H1 (cell line): Measurements from ENCODE around the gene CADM1. TPM values are rescaled to one million over a fixed set of nuclear protein-coding genes. Genes with fewer than 3 reads are reported as not detected.

Source experiments
- CTCF ChIA-PET: fragments of 300-600 bp; sonication (Branson Sonifier 250); formaldehyde crosslinking; loops from one replicate; lab custom pipeline; 2021; ENCODE audit not compliant: partially characterized antibody; lab: Charles Lee
- POLR2A ChIA-PET: fragments of 300-600 bp; sonication (Branson Sonifier 250); formaldehyde crosslinking; loops from one replicate; lab custom pipeline; 2021; ENCODE audit warnings: inconsistent platforms; ENCODE audit not compliant: partially characterized antibody; lab: Charles Lee
- DNase-seq, 2 experiments: peaks; one replicate each; pipeline versions ENCODE4 v3.0.0 to v3.0.0-alpha.2; 2010 to 2022; ENCODE audit warnings: low spot score in 2 of 2, low read depth in 1 of 2, mixed read lengths in 1 of 2
- FAIRE-seq: peaks from 2 replicates; lab custom pipeline; 2011; peaks lifted over from hg19 to GRCh38; lab: Jason Lieb, UNC
- H2AFZ ChIP-seq: 2 replicates; pipeline ENCODE4 v1.8.1; 2012; ENCODE audit warnings: low read length, inconsistent platforms
- H2AK5ac ChIP-seq: 2 replicates; pipeline ENCODE4 v1.6.1; 2013; ENCODE audit warnings: low read depth, low read length
- H2BK120ac ChIP-seq: replicated peaks from 2 replicates; pipeline ENCODE3; 2013; ENCODE audit warnings: low read depth, low read length, inconsistent platforms
- H2BK12ac ChIP-seq: 2 replicates; pipeline ENCODE4 v1.6.1; 2013; ENCODE audit warnings: low read depth, low read length
- H2BK15ac ChIP-seq: 2 replicates; pipeline ENCODE4 v1.6.1; 2013; ENCODE audit warnings: low read length
- H2BK20ac ChIP-seq: 2 replicates; pipeline ENCODE4 v1.6.1; 2013; ENCODE audit warnings: low read length
- H2BK5ac ChIP-seq: 2 replicates; pipeline ENCODE4 v1.6.1; 2013; ENCODE audit warnings: low read depth, low read length
- H3K14ac ChIP-seq: 2 replicates; pipeline ENCODE4 v1.6.1; 2013; ENCODE audit warnings: inconsistent platforms; ENCODE audit not compliant: insufficient read length
- H3K18ac ChIP-seq: 2 replicates; pipeline ENCODE4 v1.6.1; 2013; ENCODE audit warnings: low read length; ENCODE audit errors: extremely low read depth
- H3K23ac ChIP-seq: 2 replicates; pipeline ENCODE4 v1.6.1; 2013; ENCODE audit warnings: inconsistent platforms; ENCODE audit not compliant: insufficient read length
- H3K23me2 ChIP-seq: 2 replicates; pipeline ENCODE4 v1.6.1; 2013; ENCODE audit warnings: low read depth, low read length
- H3K27ac ChIP-seq: 2 replicates; pipeline ENCODE4 v1.6.1; 2011; ENCODE audit warnings: low read depth, low read length, inconsistent platforms
- H3K27me3 ChIP-seq, 4 experiments: replicated peaks in 1 of 4; 1 replicate in 1 of 4; 2 replicates in 3 of 4; pipeline versions ENCODE4 v1.6.1 to v1.8.1; 2011 to 2013; ENCODE audit warnings: low read length in 3 of 4, mild to moderate bottlenecking in 3 of 4, inconsistent platforms in 2 of 4, mixed read lengths in 2 of 4, moderate library complexity in 1 of 4; ENCODE audit not compliant: control insufficient read depth in 3 of 4, insufficient read depth in 3 of 4; ENCODE audit errors: extremely low read depth in 1 of 4
- H3K36me3 ChIP-seq, 4 experiments: 2 replicates each; pipeline versions ENCODE4 v1.6.1 to v1.8.1; 2011 to 2013; ENCODE audit warnings: mild to moderate bottlenecking in 4 of 4, low read length in 3 of 4, moderate library complexity in 2 of 4, control low read depth in 1 of 4, inconsistent platforms in 1 of 4; ENCODE audit not compliant: insufficient read depth in 4 of 4, control insufficient read depth in 2 of 4
- H3K4ac ChIP-seq: replicated peaks from 2 replicates; pipeline ENCODE3; 2013; ENCODE audit warnings: low read length, low read depth, mixed read lengths, inconsistent platforms; ENCODE audit not compliant: insufficient read length
- H3K4me1 ChIP-seq, 4 experiments: replicated peaks in 1 of 4; 1 replicate in 1 of 4; 2 replicates in 3 of 4; pipeline versions ENCODE4 v1.6.1 to v1.8.1; 2011 to 2013; ENCODE audit warnings: low read length in 3 of 4, inconsistent platforms in 2 of 4, mixed read lengths in 1 of 4; ENCODE audit not compliant: insufficient read depth in 4 of 4, control insufficient read depth in 3 of 4
- H3K4me2 ChIP-seq, 2 experiments: 2 replicates each; pipeline versions ENCODE4 v1.6.1 to v1.8.1; 2011 to 2013; ENCODE audit warnings: low read depth in 2 of 2, low read length in 2 of 2, control low read depth in 1 of 2, inconsistent platforms in 1 of 2, mild to moderate bottlenecking in 1 of 2; ENCODE audit not compliant: insufficient read depth in 1 of 2
- H3K4me3 ChIP-seq, 4 experiments: fragments of 200-600, 300-600 bp in 1 of 4; sonication (generic), shearing (Covaris generic), sonication (Bioruptor Twin) in 1 of 4; 2 replicates each; pipeline versions ENCODE4 v1.5.1 to v1.8.1; 2011 to 2016; ENCODE audit warnings: low read length in 4 of 4, low read depth in 3 of 4, control low read depth in 2 of 4, inconsistent platforms in 2 of 4, mild to moderate bottlenecking in 2 of 4, mixed read lengths in 1 of 4, moderate library complexity in 1 of 4; ENCODE audit not compliant: insufficient read depth in 2 of 4; ENCODE audit errors: extremely low read depth in 1 of 4
- H3K56ac ChIP-seq: replicated peaks from 2 replicates; pipeline ENCODE3; 2013; ENCODE audit warnings: low read depth, mild to moderate bottlenecking, mixed read lengths, low read length, inconsistent platforms; ENCODE audit not compliant: insufficient read length
- H3K79me1 ChIP-seq: 2 replicates; pipeline ENCODE4 v1.6.1; 2013; ENCODE audit warnings: low read depth, low read length, control low read depth
- H3K79me2 ChIP-seq, 2 experiments: 2 replicates each; pipeline versions ENCODE4 v1.6.1 to v1.8.1; 2012 to 2013; ENCODE audit warnings: low read length in 2 of 2, mild to moderate bottlenecking in 2 of 2, inconsistent platforms in 1 of 2; ENCODE audit not compliant: insufficient read depth in 2 of 2, control insufficient read depth in 1 of 2
- H3K9ac ChIP-seq, 4 experiments: replicated peaks in 1 of 4; 1 replicate in 1 of 4; 2 replicates in 3 of 4; pipeline versions ENCODE4 v1.6.1 to v1.8.1; 2011 to 2013; ENCODE audit warnings: low read depth in 3 of 4, low read length in 3 of 4, control low read depth in 2 of 4, mild to moderate bottlenecking in 2 of 4, moderate library complexity in 2 of 4, inconsistent platforms in 1 of 4; ENCODE audit errors: extremely low read depth in 1 of 4
- H3K9me3 ChIP-seq, 2 experiments: 2 replicates each; pipeline versions ENCODE4 v1.6.1 to v1.8.1; 2012 to 2013; ENCODE audit warnings: mild to moderate bottlenecking in 2 of 2, moderate library complexity in 2 of 2, control low read depth in 1 of 2, inconsistent platforms in 1 of 2, low read depth in 1 of 2, low read length in 1 of 2, mixed read lengths in 1 of 2; ENCODE audit not compliant: insufficient read depth in 2 of 2
- H4K20me1 ChIP-seq, 2 experiments: replicated peaks in 1 of 2; 2 replicates each; pipeline versions ENCODE3 to v1.8.1; 2011 to 2013; ENCODE audit warnings: inconsistent platforms in 2 of 2, low read length in 2 of 2, mild to moderate bottlenecking in 1 of 2; ENCODE audit not compliant: insufficient read depth in 2 of 2, control insufficient read depth in 1 of 2
- H4K5ac ChIP-seq: 2 replicates; pipeline ENCODE4 v1.6.1; 2013; ENCODE audit warnings: low read length, low read depth, mixed read lengths, inconsistent platforms; ENCODE audit not compliant: insufficient read length
- H4K8ac ChIP-seq: 2 replicates; pipeline ENCODE4 v1.8.0; 2013; ENCODE audit warnings: mild to moderate bottlenecking, moderate library complexity, low read length, inconsistent platforms; ENCODE audit not compliant: insufficient read depth; ENCODE audit errors: extremely low read depth
- H4K91ac ChIP-seq: replicated peaks from 2 replicates; pipeline ENCODE3; 2013; ENCODE audit warnings: low read length, mixed read lengths, inconsistent platforms; ENCODE audit not compliant: insufficient read length
- HDAC2 ChIP-seq, 2 experiments: fragments of 300-600 bp in 1 of 2; sonication (generic) in 1 of 2; IDR thresholded peaks; 2 replicates each; pipeline ENCODE4 v1.6.1; 2011 to 2012; ENCODE audit warnings: low read depth in 2 of 2, low read length in 2 of 2, mild to moderate bottlenecking in 2 of 2, moderate library complexity in 2 of 2, borderline replicate concordance in 1 of 2, inconsistent platforms in 1 of 2
- POLR2A ChIP-seq, 2 experiments: IDR thresholded peaks; 1 replicate in 1 of 2; 2 replicates in 1 of 2; pipeline ENCODE4 v1.6.1; 2011; ENCODE audit warnings: low read depth in 2 of 2, low read length in 2 of 2, mild to moderate bottlenecking in 2 of 2; ENCODE audit errors: control extremely low read depth in 1 of 2
- RXRA ChIP-seq: IDR thresholded peaks from 2 replicates; pipeline ENCODE4 v1.6.1; 2011; ENCODE audit warnings: low read depth, mild to moderate bottlenecking, low read length, moderate library complexity; ENCODE audit not compliant: insufficient read depth
- WGBS, 2 experiments: shearing (Covaris generic) in 1 of 2; methylation state at CpG; one replicate each; pipeline versions ENCODE4 v1.1.6 to v1.1.7; 2013 to 2015; ENCODE audit warnings: low lambda C conversion rate in 2 of 2, mixed read lengths in 2 of 2, inconsistent platforms in 1 of 2, low coverage in 1 of 2, missing lambda C conversion rate in 1 of 2; ENCODE audit not compliant: insufficient replicate concordance in 2 of 2, insufficient coverage in 1 of 2, insufficient read length in 1 of 2; ENCODE audit errors: extremely low coverage in 1 of 2, missing lambda C conversion rate in 1 of 2; 5-methylcytosine and 5-hydroxymethylcytosine counted together
- polyA plus RNA-seq, 7 experiments: library from polyadenylated mRNA; depleted of rRNA in 3 of 7; stranded (reverse) in 5 of 7; unstranded in 2 of 7; fragments of >200 nt in 5 of 7; fragments of 200-250 nt in 2 of 7; gene quantifications; 1 replicate in 5 of 7; 2 replicates in 1 of 7; 4 replicates in 1 of 7; pipeline versions ENCODE4 v1.2.1 to v1.2.3, GENCODE V29; 2011 to 2013; ENCODE audit warnings: missing spikeins in 2 of 7, mixed read lengths in 2 of 7
- total RNA-seq: library from RNA; stranded (reverse); fragmentation: NEBNext Ultra II Directional; extraction: Animal tissue kit (Norgen Biotek cat#: 25700); gene quantifications from 2 replicates; pipeline ENCODE4 v1.2.1, GENCODE V29; 2021
- TF ChIP-seq, protein P1 (sequence below): IDR thresholded peaks from 2 replicates; pipeline ENCODE4 v1.6.1; 2011; ENCODE audit warnings: low read length, improper control_type of control experiment

The CADM1 gene
- total and polyA plus RNA-seq, 2 of the 8 experiments (the other 6 are each of a cell fraction or from before 2014, with no cell fraction given): 8.3 to 25.3 TPM

DNA sequence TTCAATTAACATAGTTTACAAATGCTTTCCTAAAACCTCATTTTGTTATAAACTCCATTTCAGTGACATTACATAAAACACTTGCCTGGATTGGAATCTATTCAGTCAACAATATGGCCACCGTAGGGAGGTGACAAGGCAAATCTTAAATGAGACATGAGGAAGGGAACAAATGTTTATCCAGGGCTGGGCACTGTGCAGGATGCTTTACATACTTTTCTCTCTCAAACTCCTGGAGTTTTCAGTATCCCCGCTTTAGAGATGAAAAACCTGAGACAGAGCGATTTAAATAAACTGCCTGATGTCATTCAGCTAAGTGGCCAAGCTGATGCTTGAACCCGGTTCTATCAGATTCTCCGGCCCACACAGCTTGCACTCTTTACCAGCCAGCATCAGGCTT, 259.9 kb downstream of the CADM1 start:
- Histone ChIP-seq H3K18ac (no peak overlapping the region), H3K23me2 (no peaks in the 10 kb centered on the region), H4K91ac (no peak overlapping the region), H3K4me3 (no peak overlapping the region), H2AFZ (no peak overlapping the region), H3K79me1 (no peaks in the 10 kb centered on the region), H3K27ac (no peak overlapping the region), H2BK5ac (no peak overlapping the region), H3K27me3 (no peaks in the 10 kb centered on the region), H4K5ac (no peak overlapping the region), H4K8ac (no peak overlapping the region), H3K4me2 (no peak overlapping the region), H3K9me3 (no peaks in the 10 kb centered on the region), H2BK120ac (no peak overlapping the region), H3K4ac (no peak overlapping the region), H4K20me1 (no peaks in the 10 kb centered on the region), H3K36me3 (no peaks in the 10 kb centered on the region), H3K79me2 (no peaks in the 10 kb centered on the region), H3K4me1 (no peaks in the 10 kb centered on the region), H3K9ac (no peak overlapping the region), H2BK12ac (no peak overlapping the region), H3K23ac (no peak overlapping the region), H2BK20ac (no peak overlapping the region), H2BK15ac (no peak overlapping the region), H3K14ac (no peak overlapping the region), H3K56ac (no peak overlapping the region), H2AK5ac (no peak overlapping the region)
- no peak for DNase-seq
- WGBS, 2 experiments: 94% methylated on average over 5 of the region's 5 CpGs; no CpG with 5 or more reads in 1 of the 2 experiments
- TF ChIP-seq RXRA (no peak), POLR2A (IDR thresholded peaks at IDR 0.05; ENCODE audit: control extremely low read depth in 1 of 2, low read depth in 2 of 2, low read length in 2 of 2) (no peak), HDAC2 (IDR thresholded peaks at IDR 0.05; ENCODE audit: borderline replicate concordance in 1 of 2, low read depth in 2 of 2, low read length in 2 of 2) (no peak)
- TF ChIP-seq, protein P1, sequence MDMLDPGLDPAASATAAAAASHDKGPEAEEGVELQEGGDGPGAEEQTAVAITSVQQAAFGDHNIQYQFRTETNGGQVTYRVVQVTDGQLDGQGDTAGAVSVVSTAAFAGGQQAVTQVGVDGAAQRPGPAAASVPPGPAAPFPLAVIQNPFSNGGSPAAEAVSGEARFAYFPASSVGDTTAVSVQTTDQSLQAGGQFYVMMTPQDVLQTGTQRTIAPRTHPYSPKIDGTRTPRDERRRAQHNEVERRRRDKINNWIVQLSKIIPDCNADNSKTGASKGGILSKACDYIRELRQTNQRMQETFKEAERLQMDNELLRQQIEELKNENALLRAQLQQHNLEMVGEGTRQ: no peak
- no peak for FAIRE-seq
- ChIA-PET CTCF (interaction anchor here (0.6 to 1.8 kb wide), 3 partner anchors 29 to 300 kb away, joined by 3 to 6 read pairs (median 4); no protein-coding TSS in a partner anchor), POLR2A (no interaction called here)
